ENCODE measurements around the gene ME2.

DNA sequence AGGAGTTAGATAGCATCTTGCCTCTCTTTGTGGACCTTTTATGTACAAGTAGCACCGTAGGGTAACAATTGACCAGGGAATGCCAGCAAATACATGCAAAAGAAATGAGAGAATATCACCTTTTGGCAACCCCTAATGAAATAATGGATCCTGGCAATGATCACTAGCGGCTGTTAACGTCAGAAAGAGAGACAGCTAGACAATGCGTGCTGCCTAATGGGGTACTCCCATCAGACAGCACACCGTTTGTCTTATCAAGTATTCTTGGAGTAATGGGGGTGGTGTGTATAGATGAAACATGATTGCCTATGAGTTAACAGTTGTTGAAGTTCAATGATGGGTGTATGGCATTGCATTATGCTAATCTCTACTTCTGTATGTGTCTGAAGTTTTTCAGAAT is 90.5 kb downstream of the ME2 start:
- TF ChIP-seq POLR2A (IDR thresholded peaks at IDR 0.05) (no peak), EP300 (IDR thresholded peaks at IDR 0.05) (no peak)
- TF ChIP-seq, protein P1, sequence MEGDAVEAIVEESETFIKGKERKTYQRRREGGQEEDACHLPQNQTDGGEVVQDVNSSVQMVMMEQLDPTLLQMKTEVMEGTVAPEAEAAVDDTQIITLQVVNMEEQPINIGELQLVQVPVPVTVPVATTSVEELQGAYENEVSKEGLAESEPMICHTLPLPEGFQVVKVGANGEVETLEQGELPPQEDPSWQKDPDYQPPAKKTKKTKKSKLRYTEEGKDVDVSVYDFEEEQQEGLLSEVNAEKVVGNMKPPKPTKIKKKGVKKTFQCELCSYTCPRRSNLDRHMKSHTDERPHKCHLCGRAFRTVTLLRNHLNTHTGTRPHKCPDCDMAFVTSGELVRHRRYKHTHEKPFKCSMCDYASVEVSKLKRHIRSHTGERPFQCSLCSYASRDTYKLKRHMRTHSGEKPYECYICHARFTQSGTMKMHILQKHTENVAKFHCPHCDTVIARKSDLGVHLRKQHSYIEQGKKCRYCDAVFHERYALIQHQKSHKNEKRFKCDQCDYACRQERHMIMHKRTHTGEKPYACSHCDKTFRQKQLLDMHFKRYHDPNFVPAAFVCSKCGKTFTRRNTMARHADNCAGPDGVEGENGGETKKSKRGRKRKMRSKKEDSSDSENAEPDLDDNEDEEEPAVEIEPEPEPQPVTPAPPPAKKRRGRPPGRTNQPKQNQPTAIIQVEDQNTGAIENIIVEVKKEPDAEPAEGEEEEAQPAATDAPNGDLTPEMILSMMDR (IDR thresholded peaks at IDR 0.05), result no peak

Measured in tibial nerve (tissue), 4 donors.